GM12878 (cell line): ENCODE data around the gene HPSE2. TPM values are rescaled to one million over a fixed set of nuclear protein-coding genes. Genes with fewer than 3 reads are reported as not detected.
A peak's percentile ranks its signal among the peaks of the same experiment; 100 is the strongest.

ENCODE experiments used
- ATAC-seq: fragments of 200-7000 bp; cut with Tn5 transposase; 3 replicates; pipeline ENCODE4 v1.9.1; 2020; ENCODE audit warnings: mild to moderate bottlenecking, moderate library complexity
- BruUV-seq: library from RNA; stranded (reverse); fragments of 400-500 nt; replicated peaks from 2 replicates; lab custom pipeline; 2021; lab: Mats Ljungman, UMichigan
- CTCF ChIA-PET: fragments of 300-600 bp; sonication (Branson Sonifier 250); formaldehyde crosslinking; extraction: SDS; loops from one replicate; lab custom pipeline; 2021; ENCODE audit warnings: inconsistent platforms; lab: Yijun Ruan, JAX
- POLR2A ChIA-PET: fragments of 350-600 bp; formaldehyde crosslinking; extraction: SDS; loops from one replicate; lab custom pipeline; 2021; ENCODE audit warnings: inconsistent platforms; lab: Charles Lee
- RAD21 ChIA-PET: fragments of 300-600 bp; sonication (Branson Sonifier 250); formaldehyde crosslinking; loops from one replicate; lab custom pipeline; 2023; ENCODE audit warnings: antibody characterized with exemption; ENCODE audit not compliant: unreplicated experiment; lab: Charles Lee
- SMC1A ChIA-PET: fragments of 300-600 bp; sonication (Branson Sonifier 250); formaldehyde crosslinking; loops from one replicate; lab custom pipeline; 2023; ENCODE audit not compliant: unreplicated experiment, uncharacterized antibody; lab: Charles Lee
- DNase-seq: peaks from one replicate; pipeline ENCODE4 v3.0.0-alpha.2; 2011; ENCODE audit warnings: low read depth, low spot score
- FAIRE-seq: peaks from 3 replicates; lab custom pipeline; 2011; peaks lifted over from hg19 to GRCh38; lab: Jason Lieb, UNC
- H2AFZ ChIP-seq: 2 replicates; pipeline ENCODE4 v1.6.0; 2011; ENCODE audit warnings: low read depth, low read length, control low read depth; ENCODE audit not compliant: control insufficient read depth
- H3K27ac ChIP-seq: 2 replicates; pipeline ENCODE4 v1.5.1; 2011; ENCODE audit warnings: control low read depth; ENCODE audit not compliant: control insufficient read depth, insufficient read depth
- H3K27me3 ChIP-seq, 2 experiments: replicated peaks in 1 of 2; 2 replicates each; pipeline versions ENCODE4 v1.6.0 to v1.6.1; 2011; ENCODE audit warnings: low read length in 1 of 2; ENCODE audit not compliant: control insufficient read depth in 2 of 2, insufficient read depth in 2 of 2
- H3K36me3 ChIP-seq, 2 experiments: 2 replicates each; pipeline ENCODE4 v1.5.1; 2011; ENCODE audit warnings: low read length in 1 of 2; ENCODE audit not compliant: control insufficient read depth in 2 of 2, insufficient read depth in 2 of 2
- H3K4me1 ChIP-seq: 2 replicates; pipeline ENCODE4 v1.6.1; 2011; ENCODE audit warnings: mild to moderate bottlenecking, low read length, moderate library complexity, mixed read lengths; ENCODE audit not compliant: control insufficient read depth, insufficient read depth
- H3K4me2 ChIP-seq: 2 replicates; pipeline ENCODE4 v1.6.0; 2011; ENCODE audit warnings: control low read depth; ENCODE audit not compliant: control insufficient read depth, insufficient read depth
- H3K4me3 ChIP-seq: fragments of 200-600 bp; sonication (generic); 2 replicates; pipeline ENCODE4 v1.5.1; 2016
- H3K79me2 ChIP-seq: 2 replicates; pipeline ENCODE4 v1.6.0; 2011; ENCODE audit warnings: low read length; ENCODE audit not compliant: control insufficient read depth, insufficient read depth
- H3K9ac ChIP-seq: 2 replicates; pipeline ENCODE4 v1.8.0; 2011; ENCODE audit warnings: low read length, control low read depth, mixed read lengths; ENCODE audit not compliant: control insufficient read depth, insufficient read depth
- H3K9me3 ChIP-seq: replicated peaks from 3 replicates; pipeline ENCODE4 v1.5.1; 2011; ENCODE audit warnings: mild to moderate bottlenecking, low read length; ENCODE audit not compliant: control insufficient read depth, insufficient read depth
- H4K20me1 ChIP-seq: 2 replicates; pipeline ENCODE4 v1.6.0; 2011; ENCODE audit not compliant: control insufficient read depth, insufficient read depth
- BACH1 ChIP-seq: fragments of 450-650 bp; IDR thresholded peaks from 2 replicates; pipeline ENCODE4 v1.6.1; 2017; ENCODE audit warnings: mild to moderate bottlenecking, borderline replicate concordance
- CHD4 ChIP-seq: fragments of 200-600 bp; sonication (generic); IDR thresholded peaks from 2 replicates; pipeline ENCODE4 v1.6.1; 2016; ENCODE audit warnings: mild to moderate bottlenecking
- CREB1 ChIP-seq: IDR thresholded peaks from 2 replicates; pipeline ENCODE4 v1.6.1; 2012; ENCODE audit warnings: low read depth, mild to moderate bottlenecking, inconsistent platforms
- CTCF ChIP-seq, 3 experiments: IDR thresholded peaks in 2 of 3; conservative IDR thresholded peaks in 1 of 3; 2 replicates each; pipeline ENCODE4 v1.5.1; 2011; ENCODE audit warnings: low read depth in 3 of 3, low read length in 3 of 3, mild to moderate bottlenecking in 3 of 3, control low read depth in 2 of 3, moderate library complexity in 2 of 3, inconsistent platforms in 1 of 3, mixed read lengths in 1 of 3; ENCODE audit not compliant: control insufficient read depth in 2 of 3, insufficient read depth in 1 of 3; ENCODE audit errors: extremely low read depth in 1 of 3
- DPF2 ChIP-seq: fragments of 450-650 bp; IDR thresholded peaks from 2 replicates; pipeline ENCODE4 v1.6.1; 2017; ENCODE audit warnings: mild to moderate bottlenecking
- IKZF1 ChIP-seq: fragments of 450-650 bp; conservative IDR thresholded peaks from 2 replicates; pipeline ENCODE4 v1.6.1; 2017; ENCODE audit warnings: antibody characterized with exemption, mild to moderate bottlenecking
- IKZF2 ChIP-seq, 2 experiments: fragments of 450-650 bp; IDR thresholded peaks; 2 replicates each; pipeline ENCODE4 v1.6.1; 2017; ENCODE audit warnings: mild to moderate bottlenecking in 2 of 2, moderate library complexity in 2 of 2
- IRF5 ChIP-seq: fragments of 450-650 bp; IDR thresholded peaks from 2 replicates; pipeline ENCODE4 v1.6.1; 2017; ENCODE audit warnings: borderline replicate concordance
- KLF5 ChIP-seq: fragments of 450-650 bp; IDR thresholded peaks from 2 replicates; pipeline ENCODE4 v1.6.1; 2014; ENCODE audit warnings: mild to moderate bottlenecking; ENCODE audit not compliant: partially characterized antibody
- RAD21 ChIP-seq: IDR thresholded peaks from 2 replicates; pipeline ENCODE4 v1.6.1; 2011; ENCODE audit warnings: mild to moderate bottlenecking, low read depth, low read length, moderate library complexity; ENCODE audit not compliant: insufficient read depth
- SMC3 ChIP-seq: IDR thresholded peaks from 2 replicates; pipeline ENCODE4 v1.6.1; 2011; ENCODE audit warnings: low read length, improper control_type of control experiment, borderline replicate concordance
- SRF ChIP-seq, 2 experiments: IDR thresholded peaks; 2 replicates each; pipeline ENCODE4 v1.6.1; 2011; ENCODE audit warnings: low read depth in 2 of 2, low read length in 2 of 2, mild to moderate bottlenecking in 1 of 2, moderate library complexity in 1 of 2
- YBX1 ChIP-seq: fragments of 450-650 bp; IDR thresholded peaks from 2 replicates; pipeline ENCODE4 v1.6.1; 2016; ENCODE audit warnings: antibody characterized with exemption
- ZNF217 ChIP-seq: fragments of 450-650 bp; IDR thresholded peaks from 2 replicates; pipeline ENCODE4 v1.6.1; 2017; ENCODE audit warnings: antibody characterized with exemption, mild to moderate bottlenecking
- ZNF592 ChIP-seq: fragments of 450-650 bp; IDR thresholded peaks from 2 replicates; pipeline ENCODE4 v1.6.1; 2017; ENCODE audit warnings: mild to moderate bottlenecking, moderate library complexity
- ZNF622 ChIP-seq: fragments of 450-650 bp; IDR thresholded peaks from 2 replicates; pipeline ENCODE4 v1.6.1; 2017; ENCODE audit warnings: mild to moderate bottlenecking, inconsistent platforms
- in situ Hi-C: fragments of 300-500 bp; cut with MboI; formaldehyde crosslinking; loops from 9 replicates; pipeline ENCODE4 v1.14.3; 2018; ENCODE audit warnings: mixed read lengths
- intact Hi-C: fragments of 100-400 bp; cut with micrococcal nuclease; formaldehyde crosslinking; loops from one replicate; pipeline ENCODE4 v1.14.2; 2022; ENCODE audit not compliant: unreplicated experiment
- polyA plus RNA-seq, 11 experiments: library from polyadenylated mRNA; depleted of rRNA in 4 of 11; unstranded in 6 of 11; stranded (reverse) in 5 of 11; fragments of >200 nt; fragmentation: Nextera tagmentation in 4 of 11; fragmentation: Illumina TruSeq in 1 of 11; extraction: Ambion mirVana in 4 of 11; extraction: Trizol in 1 of 11; gene quantifications; 1 replicate in 1 of 11; 2 replicates in 10 of 11; pipeline versions ENCODE4 v1.2.1 to v1.2.3, GENCODE V29; 2011 to 2016; ENCODE audit warnings: inconsistent platforms in 2 of 11, missing spikeins in 2 of 11, low read depth in 1 of 11
- total RNA-seq, 4 experiments: library from RNA; depleted of rRNA in 3 of 4; stranded (reverse); fragments of >200 nt in 3 of 4; fragmentation: Illumina TruSeq in 1 of 4; extraction: Trizol in 1 of 4; gene quantifications; 2 replicates each; pipeline versions ENCODE4 v1.2.1 to v1.2.3, GENCODE V29; 2013 to 2021

Gene HPSE2
- total and polyA plus RNA-seq, 10 of the 15 experiments (the other 5 are each of a cell fraction or from before 2014, with no cell fraction given) = 0.06 TPM; not detected in 9

GRCh38 chr10:98795467-98795866, 440.2 kb downstream of the HPSE2 start (continued):
- no peak for TF ChIP-seq ZNF622
- TF ChIP-seq CHD4 = no peak
- TF ChIP-seq ZNF592 = no peak

- CTCF ChIA-PET = no interaction called here
- no peaks in the 10 kb centered on the region for H4K20me1 ChIP-seq
- intact Hi-C loops = no loop called here
Observed at GRCh38 chr10:98790817-98791216, 444.8 kb downstream of the HPSE2 start.

More at GRCh38 chr10:98790817-98791216, 444.8 kb downstream of the HPSE2 start:
- Histone ChIP-seq H3K79me2 (no peaks in the 10 kb centered on the region), H3K36me3 (no peaks in the 10 kb centered on the region), H3K27ac (no peak overlapping the region), H2AFZ (no peak overlapping the region), H3K9me3 (no peaks in the 10 kb centered on the region), H3K27me3 (no peaks in the 10 kb centered on the region), H3K9ac (no peak overlapping the region), H3K4me2 (no peak overlapping the region), H3K4me1 (no peaks in the 10 kb centered on the region), H3K4me3 (no peak overlapping the region)
- ChIA-PET RAD21 (no interaction called here), SMC1A (no interaction called here), POLR2A (no interaction called here)
- TF ChIP-seq KLF5 (no peak), ZNF217 (no peak), IRF5 (no peak), YBX1 (no peak), CREB1 (no peak), IKZF2 (IDR thresholded peaks at IDR 0.05) (no peak), SMC3 (peak; percentile 26; the same call in 1 of the 2 replicates), IKZF1 (no peak), RAD21 (0 out of 2 replicates have a peak, but pooled peaks have one; percentile 17), CTCF (IDR thresholded peaks at IDR 0.05 in 2 of 3, conservative IDR thresholded peaks at IDR 0.05 in 1 of 3; ENCODE audit: control insufficient read depth in 2 of 3, extremely low read depth in 1 of 3, insufficient read depth in 1 of 3, low read depth in 3 of 3, low read length in 3 of 3) (peak; percentile 15 to 33 (median 27); a peak in 3 of 6 replicates), SRF (IDR thresholded peaks at IDR 0.05; ENCODE audit: low read depth in 2 of 2, low read length in 2 of 2) (no peak), BACH1 (no peak), DPF2 (no peak)
- DNase-seq (no peak), ATAC-seq (no peak), FAIRE-seq (no peak)
- in situ Hi-C loops = no loop called here
- no TSS peak for BruUV-seq
